Heart left ventricle (tissue), 13 donors: ENCODE measurements around the gene PTN.

Source experiments
- POLR2A ChIP-seq, 2 donors: fragments of 450-650 bp; IDR thresholded peaks; one replicate each; pipeline ENCODE4 v1.6.1; 2017; ENCODE audit warnings: antibody characterized with exemption in 2 of 2, mild to moderate bottlenecking in 2 of 2, moderate library complexity in 2 of 2
- TF ChIP-seq, protein P1 (sequence below), 12 donors: fragments of 200-600 bp; sonication (generic) in 4 of 12; IDR thresholded peaks; one replicate each; pipeline versions ENCODE4 v1.5.0 to v1.8.0; 2018 to 2022; ENCODE audit warnings: antibody characterized with exemption in 12 of 12, mild to moderate bottlenecking in 5 of 12
- donor health status: ischemic (EF 13 %, LVEDD 7.1; RV severe dilation, severe dysfunction).
- donor health status: DM: no; HTN: yes; CAD: no.
- donor health status: DM: no; HTN: no; CAD: no.
- donor health status: ischemic (EF 25% LVEDD 6.9; RV normal size, moderate dysfunction).
- donor health status: ischemic (EF 25% LVEDD 5.7; RV mildly dilated, moderate dysfunction).
- donor health status: ischemic (EF 35%, LVEDD 5.7; RV mildly dilated, moderate dysfunction).
- donor health status: nonischemic (EF 11% LVEDD 7.7; RV severe dilation, severe dysfunction).
- donor health status: DM: yes; HTN: yes; CAD: no.
- donor health status: PGD.
- donor health status: ischemic (EF 29% LVEDD 5.4; RV normal size, mild dysfunction).
- donor health status: nonischemic (EF 23%, LVEDD 6.1; RV moderate dilation, normal function).

DNA sequence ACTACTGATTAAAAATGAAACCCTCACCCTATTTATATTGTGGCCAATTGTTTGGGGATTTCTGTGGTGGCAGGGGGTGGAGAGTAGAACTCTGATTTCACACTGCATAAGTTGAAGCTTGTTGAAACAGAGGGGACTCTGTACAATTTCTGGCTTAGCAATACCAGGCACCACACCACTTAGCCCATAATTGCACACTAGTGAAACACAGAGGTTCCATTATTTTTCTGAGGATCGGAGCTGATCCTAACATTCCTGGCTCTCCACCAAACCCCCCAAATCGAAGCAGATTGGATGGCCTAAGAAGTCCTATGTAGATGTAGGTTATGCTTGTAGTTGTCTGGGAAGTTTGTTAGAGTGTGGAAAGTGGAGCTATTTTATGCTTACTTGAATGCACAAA, 47.0 kb downstream of the PTN start:
- TF ChIP-seq, protein P1, sequence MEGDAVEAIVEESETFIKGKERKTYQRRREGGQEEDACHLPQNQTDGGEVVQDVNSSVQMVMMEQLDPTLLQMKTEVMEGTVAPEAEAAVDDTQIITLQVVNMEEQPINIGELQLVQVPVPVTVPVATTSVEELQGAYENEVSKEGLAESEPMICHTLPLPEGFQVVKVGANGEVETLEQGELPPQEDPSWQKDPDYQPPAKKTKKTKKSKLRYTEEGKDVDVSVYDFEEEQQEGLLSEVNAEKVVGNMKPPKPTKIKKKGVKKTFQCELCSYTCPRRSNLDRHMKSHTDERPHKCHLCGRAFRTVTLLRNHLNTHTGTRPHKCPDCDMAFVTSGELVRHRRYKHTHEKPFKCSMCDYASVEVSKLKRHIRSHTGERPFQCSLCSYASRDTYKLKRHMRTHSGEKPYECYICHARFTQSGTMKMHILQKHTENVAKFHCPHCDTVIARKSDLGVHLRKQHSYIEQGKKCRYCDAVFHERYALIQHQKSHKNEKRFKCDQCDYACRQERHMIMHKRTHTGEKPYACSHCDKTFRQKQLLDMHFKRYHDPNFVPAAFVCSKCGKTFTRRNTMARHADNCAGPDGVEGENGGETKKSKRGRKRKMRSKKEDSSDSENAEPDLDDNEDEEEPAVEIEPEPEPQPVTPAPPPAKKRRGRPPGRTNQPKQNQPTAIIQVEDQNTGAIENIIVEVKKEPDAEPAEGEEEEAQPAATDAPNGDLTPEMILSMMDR (IDR thresholded peaks at IDR 0.05), result no peak
- no peak for TF ChIP-seq POLR2A (IDR thresholded peaks at IDR 0.05)
